HepG2 (cell line): ENCODE measurements around the gene THAP3. TPM values are rescaled to one million over a fixed set of nuclear protein-coding genes. Genes with fewer than 3 reads are reported as not detected.

ENCODE experiments used
- ATAC-seq: fragments of 200-7000 bp; cut with Tn5 transposase; 3 replicates; pipeline ENCODE4 v1.9.1; 2020; ENCODE audit warnings: mild to moderate bottlenecking, moderate library complexity
- BruUV-seq: library from RNA; stranded (reverse); fragments of 400-500 nt; replicated peaks from 2 replicates; lab custom pipeline; 2021; lab: Mats Ljungman, UMichigan
- CTCF ChIA-PET: fragments of 300-600 bp; formaldehyde crosslinking; extraction: SDS; loops from one replicate; lab custom pipeline; 2021; ENCODE audit warnings: low total read pairs, inconsistent platforms, low intra/inter-chr PET ratio; lab: Yijun Ruan, JAX
- POLR2A ChIA-PET: fragments of 350-600 bp; sonication (Branson Sonifier 250); formaldehyde crosslinking; loops from one replicate; lab custom pipeline; 2020; ENCODE audit warnings: antibody characterized with exemption, inconsistent platforms; lab: Yijun Ruan, JAX
- DNase-seq: peaks from one replicate; pipeline ENCODE4 v3.0.0-alpha.2; 2015; ENCODE audit warnings: low spot score
- FAIRE-seq: peaks from 3 replicates; lab custom pipeline; 2011; peaks lifted over from hg19 to GRCh38; lab: Jason Lieb, UNC
- H2AFZ ChIP-seq: one replicate; pipeline ENCODE4 v1.6.1; 2011; ENCODE audit warnings: low read length, inconsistent platforms
- H3K27ac ChIP-seq: fragments of 300-600 bp; 3 replicates; pipeline ENCODE4 v1.8.0; 2011; ENCODE audit warnings: mixed run types, mild to moderate bottlenecking, mixed read lengths, low read length, inconsistent platforms; ENCODE audit not compliant: insufficient read depth; ENCODE audit errors: extremely low read length
- H3K27me3 ChIP-seq, 2 experiments: fragments of 200-600 bp in 1 of 2; 2 replicates in 1 of 2; 3 replicates in 1 of 2; pipeline versions ENCODE4 v1.6.0 to v1.8.0; 2011; ENCODE audit warnings: low read length in 2 of 2, mild to moderate bottlenecking in 2 of 2, moderate library complexity in 2 of 2, inconsistent platforms in 1 of 2; ENCODE audit not compliant: insufficient read depth in 2 of 2, control insufficient read depth in 1 of 2
- H3K36me3 ChIP-seq, 2 experiments: fragments of 200-600 bp in 1 of 2; replicated peaks in 1 of 2; 2 replicates in 1 of 2; 3 replicates in 1 of 2; pipeline versions ENCODE4 v1.5.1 to v1.8.0; 2011; ENCODE audit warnings: low read length in 2 of 2, inconsistent platforms in 1 of 2; ENCODE audit not compliant: insufficient read depth in 2 of 2, control insufficient read depth in 1 of 2
- H3K4me1 ChIP-seq: 2 replicates; pipeline ENCODE4 v1.5.1; 2012; ENCODE audit warnings: low read length, inconsistent platforms; ENCODE audit not compliant: insufficient read depth
- H3K4me2 ChIP-seq: 2 replicates; pipeline ENCODE4 v1.6.0; 2011; ENCODE audit warnings: low read depth, low read length, inconsistent platforms
- H3K4me3 ChIP-seq, 3 experiments: fragments of 200-600 bp in 1 of 3; sonication (generic), shearing (Covaris generic) in 1 of 3; replicated peaks in 1 of 3; 2 replicates each; pipeline ENCODE4 v1.5.1; 2011 to 2016; ENCODE audit warnings: low read length in 3 of 3, inconsistent platforms in 2 of 3, low read depth in 2 of 3, mild to moderate bottlenecking in 2 of 3, control low read depth in 1 of 3, mixed read lengths in 1 of 3; ENCODE audit not compliant: insufficient read depth in 1 of 3
- H3K79me2 ChIP-seq: one replicate; pipeline ENCODE4 v1.6.1; 2011; ENCODE audit warnings: low read length, inconsistent platforms; ENCODE audit not compliant: insufficient read depth
- H3K9ac ChIP-seq: 2 replicates; pipeline ENCODE4 v1.6.0; 2011; ENCODE audit warnings: mild to moderate bottlenecking, low read depth, low read length, inconsistent platforms; ENCODE audit not compliant: insufficient read depth
- H3K9me3 ChIP-seq: 2 replicates; pipeline ENCODE4 v1.5.1; 2012; ENCODE audit warnings: mild to moderate bottlenecking, low read length
- H4K20me1 ChIP-seq: 2 replicates; pipeline ENCODE4 v1.6.0; 2011; ENCODE audit warnings: inconsistent platforms, mild to moderate bottlenecking, low read length, moderate library complexity; ENCODE audit not compliant: insufficient read depth
- MTF2 ChIP-seq: sonication (generic); formaldehyde crosslinking; IDR thresholded peaks from 2 replicates; pipeline ENCODE4 v1.5.0; 2020; ENCODE audit warnings: missing genetic modification reagents, borderline replicate concordance
- PRMT3 ChIP-seq: sonication (generic); formaldehyde crosslinking; IDR thresholded peaks from 2 replicates; pipeline ENCODE4 v1.8.1; 2022; ENCODE audit warnings: low read depth, mild to moderate bottlenecking, moderate library complexity, missing genetic modification reagents, borderline replicate concordance
- ZNF446 ChIP-seq: sonication (generic); formaldehyde crosslinking; IDR thresholded peaks from 2 replicates; pipeline ENCODE4 v1.5.0; 2020; ENCODE audit warnings: mild to moderate bottlenecking, missing genetic modification reagents
- ZNF543 ChIP-seq: sonication (generic); formaldehyde crosslinking; IDR thresholded peaks from 2 replicates; pipeline ENCODE4 v1.4.0; 2020; ENCODE audit warnings: mild to moderate bottlenecking, missing genetic modification reagents
- WGBS: methylation state at CpG from one replicate; pipeline ENCODE4 v1.1.6; 2017; ENCODE audit warnings: low lambda C conversion rate; 5-methylcytosine and 5-hydroxymethylcytosine counted together
- in situ Hi-C: cut with HindIII; loops from 2 replicates; pipeline ENCODE4 v1.10.0; 2017; ENCODE audit warnings: low pct_unique_long_range_greater_than_20kb; ENCODE audit not compliant: extremely low pct_ligation_motif_present
- intact Hi-C: fragments of 100-400 bp; cut with micrococcal nuclease; formaldehyde crosslinking; loops from one replicate; pipeline ENCODE4 v1.10.0; 2022; ENCODE audit not compliant: unreplicated experiment
- polyA plus RNA-seq, 8 experiments: library from polyadenylated mRNA; depleted of rRNA in 3 of 8; stranded (reverse) in 7 of 8; unstranded in 1 of 8; fragments of >200 nt; fragmentation: Illumina TruSeq in 4 of 8; extraction: Trizol in 4 of 8; gene quantifications; 2 replicates each; pipeline versions ENCODE4 v1.2.1 to v1.2.3, GENCODE V29; 2011 to 2016; ENCODE audit warnings: low read depth in 4 of 8, missing spikeins in 1 of 8, mixed read lengths in 1 of 8; ENCODE audit not compliant: insufficient read depth in 1 of 8
- total RNA-seq, 5 experiments: library from RNA; depleted of rRNA; stranded (reverse); fragments of >200 nt; fragmentation: Illumina TruSeq; extraction: Trizol; gene quantifications; 2 replicates each; pipeline ENCODE4 v1.2.3, GENCODE V29; 2016; ENCODE audit warnings: low read depth in 1 of 5
- TF ChIP-seq, protein P1 (sequence below): sonication (generic); formaldehyde crosslinking; IDR thresholded peaks from 2 replicates; pipeline ENCODE4 v1.5.1; 2020; ENCODE audit warnings: mild to moderate bottlenecking, missing genetic modification reagents
- TF ChIP-seq, protein P2 (sequence below): sonication (generic); formaldehyde crosslinking; IDR thresholded peaks from 2 replicates; pipeline ENCODE4 v1.4.0; 2020; ENCODE audit warnings: missing genetic modification reagents
- TF ChIP-seq, protein P3 (sequence below): sonication (generic); formaldehyde crosslinking; IDR thresholded peaks from 2 replicates; pipeline ENCODE4 v1.8.0; 2022; ENCODE audit warnings: low read depth, missing genetic modification reagents
- TF ChIP-seq, protein P4 (sequence below): sonication (generic); formaldehyde crosslinking; IDR thresholded peaks from 2 replicates; pipeline ENCODE4 v1.4.0; 2020; ENCODE audit warnings: missing genetic modification reagents, borderline replicate concordance

Gene THAP3
- total and polyA plus RNA-seq, 2 of the 13 experiments (the other 11 are each of a cell fraction or from before 2014, with no cell fraction given) = 10.3 to 14.9 TPM

DNA sequence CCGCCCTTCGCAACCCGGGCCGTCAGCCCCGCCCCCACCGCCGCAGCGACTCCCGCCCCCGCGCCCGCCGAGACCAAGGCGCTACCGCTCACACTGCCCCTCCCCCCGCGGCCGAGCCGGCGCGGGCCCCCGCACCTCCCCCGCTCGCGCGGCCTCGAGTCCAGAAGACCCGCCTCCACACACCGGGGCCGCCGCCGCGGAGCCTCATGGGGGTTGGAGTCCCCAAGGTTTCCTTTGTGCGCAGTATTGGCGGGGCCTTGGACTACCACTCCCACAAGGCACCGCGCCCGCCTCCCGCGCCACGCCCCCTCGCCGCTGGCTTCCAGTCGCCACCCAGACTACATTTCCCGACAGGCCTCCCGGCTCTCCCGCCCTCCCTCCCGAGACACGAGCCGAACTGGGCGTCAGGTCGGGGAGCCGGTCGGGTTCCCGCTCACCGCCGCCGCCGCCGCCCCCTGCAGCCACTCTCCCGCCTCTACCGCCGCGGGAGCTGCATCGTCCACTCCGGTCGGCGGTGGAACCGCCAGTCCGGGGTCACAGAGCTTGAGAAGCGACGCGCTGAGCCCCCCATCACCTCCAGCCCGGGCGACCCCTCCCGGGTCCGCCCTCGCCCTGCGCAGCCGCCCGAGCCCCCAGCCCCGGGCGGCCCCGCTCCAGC is 11.2 kb upstream of the THAP3 start, which contains the start of gene PHF13 (continued):
- TF ChIP-seq, protein P1, sequence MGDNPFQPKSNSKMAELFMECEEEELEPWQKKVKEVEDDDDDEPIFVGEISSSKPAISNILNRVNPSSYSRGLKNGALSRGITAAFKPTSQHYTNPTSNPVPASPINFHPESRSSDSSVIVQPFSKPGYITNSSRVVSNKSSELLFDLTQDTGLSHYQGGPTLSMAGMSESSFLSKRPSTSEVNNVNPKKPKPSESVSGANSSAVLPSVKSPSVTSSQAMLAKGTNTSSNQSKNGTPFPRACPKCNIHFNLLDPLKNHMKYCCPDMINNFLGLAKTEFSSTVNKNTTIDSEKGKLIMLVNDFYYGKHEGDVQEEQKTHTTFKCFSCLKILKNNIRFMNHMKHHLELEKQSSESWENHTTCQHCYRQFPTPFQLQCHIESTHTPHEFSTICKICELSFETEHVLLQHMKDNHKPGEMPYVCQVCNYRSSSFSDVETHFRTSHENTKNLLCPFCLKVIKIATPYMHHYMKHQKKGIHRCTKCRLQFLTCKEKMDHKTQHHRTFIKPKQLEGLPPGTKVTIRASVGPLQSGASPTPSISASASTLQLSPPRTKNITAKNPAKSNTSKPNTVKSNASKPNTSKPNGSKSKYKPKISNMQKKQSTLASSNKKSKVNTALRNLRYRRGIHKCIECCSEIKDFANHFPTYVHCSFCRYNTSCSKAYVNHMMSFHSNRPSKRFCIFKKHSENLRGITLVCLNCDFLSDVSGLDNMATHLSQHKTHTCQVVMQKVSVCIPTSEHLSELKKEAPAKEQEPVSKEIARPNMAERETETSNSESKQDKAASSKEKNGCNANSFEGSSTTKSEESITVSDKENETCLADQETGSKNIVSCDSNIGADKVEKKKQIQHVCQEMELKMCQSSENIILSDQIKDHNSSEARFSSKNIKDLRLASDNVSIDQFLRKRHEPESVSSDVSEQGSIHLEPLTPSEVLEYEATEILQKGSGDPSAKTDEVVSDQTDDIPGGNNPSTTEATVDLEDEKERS (CRISPR knock-in tag) = no peak
- TF ChIP-seq PRMT3 (CRISPR knock-in tag) = no peak

DNA sequence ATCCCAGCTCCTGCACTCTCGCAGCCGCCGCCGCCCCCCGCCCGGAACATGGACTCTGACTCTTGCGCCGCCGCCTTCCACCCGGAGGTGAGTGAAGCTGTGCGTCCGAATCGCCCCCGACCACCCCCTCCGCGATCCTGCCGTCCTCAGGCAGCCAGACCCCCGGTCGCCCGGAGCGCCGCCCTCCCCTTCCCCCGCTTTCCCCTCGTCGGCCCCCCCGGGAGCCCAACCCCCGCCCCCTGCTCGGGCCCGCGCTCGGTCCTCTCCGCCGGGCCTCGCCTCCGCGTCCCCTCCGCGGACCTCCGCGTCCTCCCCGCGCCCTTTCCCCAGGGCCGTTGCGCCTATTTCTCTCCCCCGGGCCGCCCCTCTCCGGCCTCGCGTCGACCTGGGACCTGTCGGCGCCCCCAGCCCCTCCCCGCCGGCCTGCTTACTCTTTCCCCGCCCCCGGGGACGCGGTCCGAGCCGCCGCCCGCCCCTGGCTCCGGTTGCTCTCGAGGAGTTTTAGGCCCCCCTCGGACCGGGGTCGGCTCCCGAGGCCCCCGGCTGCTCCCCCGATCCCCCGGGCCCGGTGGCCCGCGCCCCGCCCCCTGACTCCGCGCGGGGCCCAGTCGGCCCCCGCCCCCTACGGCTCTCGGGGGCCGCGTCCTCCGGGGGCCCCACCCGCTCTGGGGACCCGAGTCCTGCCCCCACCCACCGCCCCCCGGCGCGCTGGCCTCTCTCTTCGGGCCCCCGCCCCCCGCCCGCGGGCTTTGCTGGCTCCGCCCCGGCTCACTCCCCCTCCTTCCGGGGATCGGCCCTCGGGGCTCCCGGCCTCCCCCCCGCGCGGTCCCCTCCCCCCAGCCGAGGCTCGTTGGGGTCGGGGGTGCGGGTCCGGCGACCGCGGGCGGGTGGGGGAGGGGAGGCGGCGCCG is 10.4 kb upstream of the THAP3 start:
- H3K4me1 ChIP-seq = peaks cover 44% of the 10 kb centered on the region
- no peak for FAIRE-seq
- no TSS peak for BruUV-seq
- peak overlapping the region; percentile 80; the same call in 1 of the 2 replicates for H3K9ac ChIP-seq
- ATAC-seq = peak; percentile 23
- no peaks in the 10 kb centered on the region for H3K9me3 ChIP-seq
- ChIA-PET CTCF (no interaction called here), POLR2A (interaction anchor here (5.6 kb wide), 1 partner anchor 13 kb away, joined by 60 read pairs; the partner anchor contains the start of gene KLHL21)
- peaks cover 27% of the 10 kb centered on the region for H3K79me2 ChIP-seq
- no CpG with 5 or more reads among the region's 117 CpGs for WGBS
- peak overlapping the region; percentile 87 for H3K27ac ChIP-seq
- H3K4me3 ChIP-seq = peak overlapping the region; percentile 84 to 97 (median 92)
- H3K36me3 ChIP-seq = peaks cover 0 to 25% of the 10 kb centered on the region in 2 experiments; a peak in 2 of 5 replicates
- intact Hi-C loops = no loop called here
- no peaks in the 10 kb centered on the region; a peak in 1 of 5 replicates for H3K27me3 ChIP-seq
- no peak for DNase-seq
- H2AFZ ChIP-seq = no peak overlapping the region
- peak overlapping the region; percentile 23; the same call in 1 of the 2 replicates for H3K4me2 ChIP-seq
- in situ Hi-C loops = no loop called here
- H4K20me1 ChIP-seq = no peaks in the 10 kb centered on the region; the same call in 1 of the 2 replicates
- TF ChIP-seq, protein P2, sequence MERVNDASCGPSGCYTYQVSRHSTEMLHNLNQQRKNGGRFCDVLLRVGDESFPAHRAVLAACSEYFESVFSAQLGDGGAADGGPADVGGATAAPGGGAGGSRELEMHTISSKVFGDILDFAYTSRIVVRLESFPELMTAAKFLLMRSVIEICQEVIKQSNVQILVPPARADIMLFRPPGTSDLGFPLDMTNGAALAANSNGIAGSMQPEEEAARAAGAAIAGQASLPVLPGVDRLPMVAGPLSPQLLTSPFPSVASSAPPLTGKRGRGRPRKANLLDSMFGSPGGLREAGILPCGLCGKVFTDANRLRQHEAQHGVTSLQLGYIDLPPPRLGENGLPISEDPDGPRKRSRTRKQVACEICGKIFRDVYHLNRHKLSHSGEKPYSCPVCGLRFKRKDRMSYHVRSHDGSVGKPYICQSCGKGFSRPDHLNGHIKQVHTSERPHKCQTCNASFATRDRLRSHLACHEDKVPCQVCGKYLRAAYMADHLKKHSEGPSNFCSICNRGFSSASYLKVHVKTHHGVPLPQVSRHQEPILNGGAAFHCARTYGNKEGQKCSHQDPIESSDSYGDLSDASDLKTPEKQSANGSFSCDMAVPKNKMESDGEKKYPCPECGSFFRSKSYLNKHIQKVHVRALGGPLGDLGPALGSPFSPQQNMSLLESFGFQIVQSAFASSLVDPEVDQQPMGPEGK (CRISPR knock-in tag) = peak; percentile 77; the same call in 1 of the 2 replicates
- TF ChIP-seq ZNF446 (peak; percentile 57; the same call in 1 of the 2 replicates), MTF2 (CRISPR knock-in tag) (peak; percentile 16; the same call in 1 of the 2 replicates), ZNF543 (CRISPR knock-in tag) (0 out of 2 replicates have a peak, but pooled peaks have one; percentile 12)
- TF ChIP-seq, protein P3, sequence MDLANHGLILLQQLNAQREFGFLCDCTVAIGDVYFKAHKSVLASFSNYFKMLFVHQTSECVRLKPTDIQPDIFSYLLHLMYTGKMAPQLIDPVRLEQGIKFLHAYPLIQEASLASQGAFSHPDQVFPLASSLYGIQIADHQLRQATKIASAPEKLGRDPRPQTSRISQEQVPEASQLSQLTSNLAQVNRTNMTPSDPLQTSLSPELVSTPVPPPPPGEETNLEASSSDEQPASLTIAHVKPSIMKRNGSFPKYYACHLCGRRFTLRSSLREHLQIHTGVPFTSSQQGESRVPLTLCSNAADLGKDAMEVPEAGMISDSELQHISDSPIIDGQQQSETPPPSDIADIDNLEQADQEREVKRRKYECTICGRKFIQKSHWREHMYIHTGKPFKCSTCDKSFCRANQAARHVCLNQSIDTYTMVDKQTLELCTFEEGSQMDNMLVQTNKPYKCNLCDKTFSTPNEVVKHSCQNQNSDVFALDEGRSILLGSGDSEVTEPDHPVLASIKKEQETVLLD = peak; percentile 71
- TF ChIP-seq, protein P4, sequence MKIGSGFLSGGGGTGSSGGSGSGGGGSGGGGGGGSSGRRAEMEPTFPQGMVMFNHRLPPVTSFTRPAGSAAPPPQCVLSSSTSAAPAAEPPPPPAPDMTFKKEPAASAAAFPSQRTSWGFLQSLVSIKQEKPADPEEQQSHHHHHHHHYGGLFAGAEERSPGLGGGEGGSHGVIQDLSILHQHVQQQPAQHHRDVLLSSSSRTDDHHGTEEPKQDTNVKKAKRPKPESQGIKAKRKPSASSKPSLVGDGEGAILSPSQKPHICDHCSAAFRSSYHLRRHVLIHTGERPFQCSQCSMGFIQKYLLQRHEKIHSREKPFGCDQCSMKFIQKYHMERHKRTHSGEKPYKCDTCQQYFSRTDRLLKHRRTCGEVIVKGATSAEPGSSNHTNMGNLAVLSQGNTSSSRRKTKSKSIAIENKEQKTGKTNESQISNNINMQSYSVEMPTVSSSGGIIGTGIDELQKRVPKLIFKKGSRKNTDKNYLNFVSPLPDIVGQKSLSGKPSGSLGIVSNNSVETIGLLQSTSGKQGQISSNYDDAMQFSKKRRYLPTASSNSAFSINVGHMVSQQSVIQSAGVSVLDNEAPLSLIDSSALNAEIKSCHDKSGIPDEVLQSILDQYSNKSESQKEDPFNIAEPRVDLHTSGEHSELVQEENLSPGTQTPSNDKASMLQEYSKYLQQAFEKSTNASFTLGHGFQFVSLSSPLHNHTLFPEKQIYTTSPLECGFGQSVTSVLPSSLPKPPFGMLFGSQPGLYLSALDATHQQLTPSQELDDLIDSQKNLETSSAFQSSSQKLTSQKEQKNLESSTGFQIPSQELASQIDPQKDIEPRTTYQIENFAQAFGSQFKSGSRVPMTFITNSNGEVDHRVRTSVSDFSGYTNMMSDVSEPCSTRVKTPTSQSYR = peak; percentile 61; the same call in 1 of the 2 replicates
